GM19328 (cell line): ENCODE data around the gene PDE6B.

Experiments
- ATAC-seq: cut with Tn5 transposase; IDR thresholded peaks from one replicate; pipeline ENCODE4 v1.9.1; 2021; ENCODE audit warnings: mild to moderate bottlenecking, moderate library complexity; ENCODE audit not compliant: unreplicated experiment

The PDE6B gene

GRCh38 chr4:600850-601515, 24.4 kb upstream of the PDE6B start:
- ATAC-seq: no peak

DNA sequence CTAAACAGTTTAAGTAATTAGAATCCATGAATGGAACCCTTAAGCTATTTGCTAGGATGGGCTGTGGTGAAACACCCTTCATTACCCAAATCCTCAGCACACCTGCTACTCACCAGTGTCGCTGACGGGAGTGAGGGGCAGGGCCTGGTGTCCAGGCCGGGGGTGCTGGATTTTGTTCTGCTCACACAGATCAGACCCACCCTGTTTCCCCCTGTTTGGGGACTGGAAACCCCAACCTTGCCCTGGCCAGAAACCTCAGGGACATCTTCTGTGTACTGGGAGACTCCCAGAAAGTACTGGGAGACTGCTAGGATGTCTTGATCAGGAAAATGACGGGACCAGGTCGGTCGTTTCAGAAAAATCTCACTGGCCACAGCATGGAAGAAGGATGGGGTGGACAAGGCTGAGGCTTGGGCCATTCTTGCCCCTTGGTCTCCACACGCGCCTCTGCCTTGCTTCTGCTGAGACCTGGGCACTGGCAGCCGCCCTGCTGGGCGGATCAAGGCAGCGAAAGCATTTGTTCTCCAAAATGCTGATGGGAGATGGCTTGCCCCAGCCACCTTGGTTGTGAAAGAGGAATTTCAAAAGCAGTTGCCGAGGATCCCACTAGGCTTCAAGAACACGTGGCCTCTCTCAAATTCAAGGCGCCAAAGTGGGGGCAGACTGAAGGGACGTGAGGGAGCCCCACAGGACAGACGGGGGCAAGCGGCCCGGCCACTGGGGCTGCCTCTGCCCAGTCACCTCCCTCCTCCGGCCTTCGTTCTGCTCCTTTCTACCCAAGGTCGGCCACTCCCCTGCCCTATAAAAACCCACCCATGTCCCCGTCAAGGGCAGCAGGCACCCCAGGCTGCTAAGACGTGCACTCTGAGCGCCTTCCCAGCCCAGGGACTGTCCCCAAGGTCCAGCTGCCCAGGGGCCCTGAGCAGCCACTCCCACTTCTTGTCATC, 23.5 kb upstream of the PDE6B start:
- ATAC-seq: no peak

DNA sequence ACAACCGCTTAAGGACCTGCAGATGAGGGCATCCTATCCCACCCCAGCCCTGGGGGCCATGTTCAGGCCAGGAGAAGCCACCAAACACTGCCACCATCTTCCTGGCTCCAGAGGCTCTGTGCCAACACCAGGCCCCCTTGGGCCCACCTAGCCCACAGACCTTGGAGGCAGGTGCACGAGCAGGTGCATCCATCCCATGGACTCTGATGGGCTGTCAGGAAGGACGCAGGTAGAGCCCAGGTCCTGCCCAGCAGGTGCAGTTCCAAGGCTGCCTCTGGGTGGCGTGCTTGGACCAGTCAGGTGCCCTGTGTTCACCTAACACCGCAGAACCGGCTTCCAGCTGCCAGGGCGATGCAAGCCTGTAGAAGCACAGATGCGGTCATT, 22.8 kb upstream of the PDE6B start:
- no peak for ATAC-seq

DNA sequence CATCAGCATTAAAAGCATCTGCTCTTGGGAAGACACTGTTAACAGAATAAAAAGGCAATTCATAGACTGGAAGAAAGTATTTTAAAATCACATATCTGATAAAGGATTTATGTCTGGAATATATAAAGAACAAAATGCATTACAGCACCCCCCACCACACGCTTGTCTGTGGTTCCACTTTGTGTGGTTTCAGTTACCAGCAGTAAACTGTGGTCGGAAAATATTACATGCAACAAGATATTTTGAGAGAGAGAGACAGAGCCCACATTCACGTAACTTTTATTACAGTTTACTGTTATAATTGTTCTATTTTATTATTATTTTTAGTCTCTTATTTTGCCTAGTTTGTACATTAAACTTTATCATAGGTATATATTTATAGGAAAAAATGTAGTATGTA, 21.2 kb upstream of the PDE6B start:
- ATAC-seq: no peak

GRCh38 chr4:605702-606425, 19.5 kb upstream of the PDE6B start:
- ATAC-seq: no peak

GRCh38 chr4:608236-608635, 17.1 kb upstream of the PDE6B start:
- no peak for ATAC-seq

DNA sequence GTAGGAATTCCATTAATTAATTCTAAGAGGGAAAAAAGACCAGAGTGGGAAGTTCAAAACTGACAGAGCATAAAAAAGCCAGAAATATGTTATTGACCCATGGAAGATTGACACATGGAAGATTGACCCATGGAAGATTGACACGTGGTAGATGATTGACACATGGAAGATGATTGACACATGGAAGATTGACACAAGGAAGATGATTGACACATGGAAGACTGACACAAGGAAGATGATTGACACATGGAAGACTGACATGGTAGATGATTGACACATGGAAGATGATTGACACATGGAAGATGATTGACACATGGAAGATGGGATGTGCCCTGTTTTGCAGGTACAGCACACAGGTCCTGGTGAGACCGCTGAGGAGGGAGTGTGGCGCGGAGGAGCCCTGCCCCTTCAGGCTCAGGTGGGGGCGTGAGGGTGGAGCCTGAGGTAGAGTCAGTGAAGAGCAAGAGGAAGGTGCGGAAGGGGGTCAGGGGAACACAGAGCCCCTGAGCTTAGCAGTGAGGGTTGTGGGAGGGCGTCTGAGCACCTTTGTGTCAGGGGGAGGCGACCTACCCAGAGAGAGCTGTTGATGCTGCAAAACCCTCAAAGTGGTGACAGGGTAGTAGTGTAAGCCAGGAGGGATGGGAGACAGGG, 15.8 kb upstream of the PDE6B start:
- ATAC-seq: no peak

DNA sequence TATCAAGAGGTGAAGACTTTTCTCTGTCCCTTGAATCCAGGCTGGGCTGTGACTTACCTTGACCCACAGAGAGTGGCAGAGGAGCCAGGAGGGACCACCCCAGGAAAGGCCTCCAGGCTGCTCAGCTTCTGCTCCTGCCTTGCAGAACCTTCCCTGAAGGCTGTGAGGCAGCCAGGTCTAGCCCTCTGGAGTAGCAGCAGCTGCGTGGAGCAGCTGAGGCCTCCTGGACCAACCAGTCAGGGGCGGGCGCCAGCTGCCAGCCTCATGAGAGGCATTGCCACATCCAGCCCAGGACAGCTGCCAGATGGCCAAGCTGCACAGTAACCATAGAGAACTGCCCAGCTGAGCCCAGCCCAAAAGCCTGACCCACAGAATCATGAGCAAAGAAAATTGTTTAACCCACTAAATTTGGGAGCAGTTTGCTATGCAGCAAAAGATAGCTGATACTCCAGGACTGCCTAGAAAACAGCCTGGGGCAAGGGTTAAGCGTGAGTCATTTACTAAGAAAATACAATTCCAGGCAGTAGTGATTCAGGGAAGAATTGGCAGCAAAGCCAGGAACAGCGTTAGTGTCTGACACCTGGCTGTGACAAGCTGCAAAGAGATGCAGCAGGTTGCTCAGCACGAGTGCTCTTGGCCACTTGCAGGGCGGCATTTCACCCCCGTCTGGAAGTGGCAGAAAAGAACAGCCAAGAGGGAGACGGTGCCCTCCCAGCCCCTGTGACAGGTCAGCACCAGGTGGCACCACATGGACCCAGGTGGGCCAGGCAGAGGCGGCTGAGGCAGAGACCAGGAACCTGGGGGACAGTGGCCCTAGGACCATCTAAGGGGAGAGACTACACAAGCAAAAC, 14.7 kb upstream of the PDE6B start:
- no peak for ATAC-seq

GRCh38 chr4:612052-612748, 13.2 kb upstream of the PDE6B start:
- no peak for ATAC-seq

DNA sequence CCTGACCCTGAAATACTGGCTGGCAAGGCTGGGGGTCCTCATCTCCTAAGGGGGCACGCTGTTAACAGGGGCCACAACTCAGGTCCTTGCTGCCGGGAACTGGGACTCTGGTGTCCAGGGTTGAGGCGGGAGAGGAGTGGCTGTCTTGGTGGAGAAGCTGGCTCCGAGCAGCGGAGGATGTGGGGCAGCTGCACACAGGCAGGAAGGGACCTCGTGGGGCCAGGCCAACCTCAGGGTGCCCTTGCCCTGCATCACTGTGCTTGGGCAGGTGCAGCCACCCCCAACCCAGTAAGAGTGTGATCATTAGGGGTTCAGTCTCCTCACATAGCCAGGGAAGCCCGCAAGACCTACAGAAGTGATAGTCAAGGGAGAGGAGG, 12.6 kb upstream of the PDE6B start:
- ATAC-seq: no peak

DNA sequence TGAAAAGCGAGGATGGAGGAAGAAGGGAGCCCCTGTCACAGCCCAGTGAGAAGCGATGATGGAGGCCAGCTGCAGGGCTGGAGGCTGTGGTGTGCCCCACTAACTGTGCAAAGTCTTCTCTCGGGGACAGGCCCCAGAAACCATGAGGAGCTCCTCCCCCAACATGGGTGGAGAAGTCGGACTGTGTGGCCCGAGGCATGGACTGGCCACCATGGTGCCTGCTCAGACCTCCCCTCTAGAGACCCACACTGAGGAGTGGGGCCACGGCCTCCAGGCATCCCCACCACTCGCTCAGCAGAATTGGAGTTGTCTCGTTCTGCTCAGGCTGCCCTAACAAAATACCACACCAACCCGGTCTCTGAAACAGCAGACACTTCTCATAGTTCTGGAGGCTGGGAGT, 12.2 kb upstream of the PDE6B start:
- no peak for ATAC-seq

DNA sequence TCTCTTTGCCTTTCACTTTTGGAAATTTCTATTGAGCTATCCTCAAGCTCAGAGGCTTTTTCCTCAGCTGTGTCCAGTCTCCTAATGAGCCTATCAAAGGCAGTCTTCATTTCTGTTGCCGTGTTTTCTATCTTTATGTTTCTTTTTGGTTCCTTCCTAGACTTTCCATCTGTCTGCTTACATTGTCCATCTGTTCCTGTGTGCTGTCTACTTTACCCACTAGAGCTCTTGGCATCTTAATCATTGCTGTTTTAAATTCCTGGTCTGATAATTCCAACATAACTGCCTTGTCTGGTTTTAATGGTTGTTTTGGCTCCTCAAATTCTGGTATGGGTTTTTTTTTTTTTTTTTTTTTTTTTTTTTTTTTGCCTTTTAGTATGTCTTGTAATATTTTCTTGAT, 9.3 kb upstream of the PDE6B start:
- no peak for ATAC-seq

GRCh38 chr4:616911-617643, 8.3 kb upstream of the PDE6B start:
- ATAC-seq: no peak

- no peak for ATAC-seq
Measured at GRCh38 chr4:617644-618641, 7.4 kb upstream of the PDE6B start.

GRCh38 chr4:620201-620600, 5.2 kb upstream of the PDE6B start:
- no peak for ATAC-seq

GRCh38 chr4:620851-621261, 4.5 kb upstream of the PDE6B start:
- ATAC-seq: no peak

- ATAC-seq: no peak
Measured at GRCh38 chr4:621296-622070, 3.9 kb upstream of the PDE6B start.
